GM19463 (cell line): Measurements from ENCODE around the gene MACF1.

Experiments used
- ATAC-seq: cut with Tn5 transposase; IDR thresholded peaks from one replicate; pipeline ENCODE4 v1.9.1; 2021; ENCODE audit warnings: mild to moderate bottlenecking, moderate library complexity; ENCODE audit not compliant: unreplicated experiment

The MACF1 gene

GRCh38 chr1:39255222-39255621, 50.7 kb downstream of the MACF1 start:
- no peak for ATAC-seq

- ATAC-seq, result no peak
These were observed 53.8 kb downstream of the MACF1 start for GRCh38 chr1:39258146-39258924.

- no peak for ATAC-seq
These were observed 54.4 kb downstream of the MACF1 start for GRCh38 chr1:39258925-39259244.

- ATAC-seq, result no peak
These were observed 57.3 kb downstream of the MACF1 start for GRCh38 chr1:39261712-39262221.

- ATAC-seq, result no peak
These were observed 58.3 kb downstream of the MACF1 start for GRCh38 chr1:39262802-39263201.

GRCh38 chr1:39266269-39266668, 61.8 kb downstream of the MACF1 start:
- ATAC-seq, result no peak

GRCh38 chr1:39266792-39267191, 62.3 kb downstream of the MACF1 start:
- ATAC-seq, result no peak

- no peak for ATAC-seq
These were observed 63.7 kb downstream of the MACF1 start for GRCh38 chr1:39268112-39268581.

GRCh38 chr1:39268906-39269305, 64.4 kb downstream of the MACF1 start:
- no peak for ATAC-seq

DNA sequence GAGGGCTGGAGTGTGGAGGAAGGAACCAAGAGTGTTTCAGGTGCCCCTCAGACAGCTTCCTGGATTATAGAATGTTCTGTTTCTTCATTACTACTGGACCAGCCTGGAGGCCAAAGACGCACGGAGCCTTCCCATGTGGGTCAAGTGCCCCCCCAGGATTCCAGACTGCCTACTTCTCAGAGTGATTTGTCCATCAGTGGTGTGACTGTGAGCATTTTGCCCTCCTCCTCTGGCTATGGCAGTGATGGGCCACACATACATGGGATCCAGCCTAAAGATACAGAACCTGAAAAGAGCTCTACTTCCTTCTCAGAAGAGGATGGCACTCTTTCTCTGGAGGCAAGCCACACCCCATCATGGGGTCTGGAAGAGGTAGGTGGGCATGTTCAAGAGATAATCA, 64.9 kb downstream of the MACF1 start:
- no peak for ATAC-seq

DNA sequence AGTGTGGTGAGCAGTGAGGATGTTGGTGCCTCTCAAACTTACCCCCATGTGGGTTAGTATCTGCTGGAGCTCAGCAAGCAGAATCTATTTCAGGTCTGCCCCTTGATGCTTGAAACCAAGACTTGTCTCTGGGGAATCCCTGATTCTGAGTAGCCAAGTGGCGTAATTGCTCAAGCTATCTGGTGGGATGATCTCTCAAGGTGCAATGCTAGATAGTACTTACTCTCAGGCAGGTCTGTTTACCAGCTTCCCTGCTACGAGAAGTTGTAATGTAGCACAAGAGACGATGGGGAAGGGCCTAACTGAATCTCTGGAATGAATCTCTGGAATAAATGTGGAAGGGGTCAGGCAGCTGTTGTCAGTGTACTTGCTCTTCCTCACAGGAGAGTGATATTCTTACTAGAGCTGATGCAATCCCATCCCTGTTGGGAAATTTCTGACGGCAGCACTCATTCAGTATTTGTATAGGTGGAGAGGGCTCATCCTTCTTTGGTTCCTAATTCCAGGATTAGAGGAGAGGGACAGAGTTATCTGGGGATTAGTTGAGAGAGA, 65.4 kb downstream of the MACF1 start:
- peak; percentile 56 for ATAC-seq

DNA sequence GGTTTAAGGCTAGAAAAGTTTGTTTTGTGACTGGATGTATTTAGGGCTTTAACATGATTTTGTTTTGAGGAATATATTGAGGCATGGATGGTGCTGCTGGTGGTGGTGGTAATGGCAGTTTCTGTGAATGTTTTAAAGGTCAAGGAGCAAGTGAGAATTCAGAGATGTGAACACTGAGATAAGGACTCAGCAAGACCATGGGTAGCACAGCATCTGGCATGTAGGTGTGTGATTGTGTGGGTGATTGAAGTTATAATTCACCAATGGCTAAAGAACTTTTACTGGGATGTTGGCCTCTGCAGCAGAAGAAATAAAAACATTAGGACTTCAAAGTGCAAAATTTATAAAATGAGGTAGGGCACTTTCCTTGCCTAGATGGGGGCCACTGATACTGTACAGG, 65.9 kb downstream of the MACF1 start:
- ATAC-seq, result no peak

DNA sequence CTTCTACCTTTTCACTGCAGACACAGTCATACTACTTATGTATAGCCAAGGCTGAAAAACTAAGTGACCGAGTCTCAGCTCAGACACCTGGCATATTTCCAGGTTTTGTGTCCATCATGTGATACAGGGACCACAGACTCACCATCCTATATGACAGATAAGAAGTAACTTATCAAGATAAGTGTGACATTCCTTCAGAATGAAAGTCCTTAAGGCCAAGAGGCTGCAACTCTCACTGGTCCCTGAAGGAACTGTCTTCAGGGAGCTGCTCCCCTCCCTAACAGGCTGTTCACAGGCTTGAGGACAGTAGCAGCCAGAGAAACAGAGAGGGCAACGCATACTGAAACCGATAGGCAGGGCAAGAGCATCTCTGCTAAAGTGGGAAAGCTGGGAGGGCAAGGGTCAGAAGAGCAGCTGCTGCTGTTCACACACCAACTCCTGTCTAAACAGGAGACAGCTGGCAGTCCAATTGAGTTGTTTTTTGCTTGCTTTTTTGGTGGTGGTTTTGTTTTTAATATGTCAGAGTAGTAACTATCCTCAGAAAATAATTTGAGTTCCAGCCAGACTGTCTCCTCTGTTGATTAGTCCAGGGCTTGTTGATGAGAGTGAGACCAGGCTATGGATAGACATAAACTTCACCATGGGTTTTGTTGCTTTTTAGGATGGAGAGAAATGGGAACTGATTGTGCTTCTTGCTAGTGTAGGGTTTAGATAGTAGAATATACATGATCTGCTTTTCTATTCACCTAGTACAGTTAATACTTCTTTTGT, 67.7 kb downstream of the MACF1 start:
- ATAC-seq, result peak; percentile 83

- ATAC-seq, result no peak
These were observed 68.4 kb downstream of the MACF1 start for GRCh38 chr1:39272798-39273469.

- ATAC-seq, result no peak
These were observed 71.5 kb downstream of the MACF1 start for GRCh38 chr1:39275836-39276507.

DNA sequence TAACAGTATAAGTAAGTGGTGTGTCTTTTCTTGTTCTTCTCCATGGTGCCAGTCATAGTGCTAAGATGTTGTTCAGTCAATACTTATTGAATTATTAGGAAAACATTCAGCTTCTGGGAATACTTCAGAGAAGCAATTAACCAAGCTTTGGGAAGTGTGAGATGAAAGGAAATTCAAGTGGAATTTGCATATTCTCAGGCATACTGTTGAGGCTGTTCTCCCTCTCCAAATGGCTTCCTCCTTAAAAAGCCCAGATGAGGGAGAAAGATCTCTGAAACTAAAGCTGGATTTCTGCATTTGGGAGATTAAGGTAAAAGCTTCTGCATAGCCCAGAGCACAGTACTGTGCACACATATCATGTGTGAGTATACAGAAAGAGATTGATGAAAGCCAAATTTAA, 73.4 kb downstream of the MACF1 start:
- no peak for ATAC-seq

DNA sequence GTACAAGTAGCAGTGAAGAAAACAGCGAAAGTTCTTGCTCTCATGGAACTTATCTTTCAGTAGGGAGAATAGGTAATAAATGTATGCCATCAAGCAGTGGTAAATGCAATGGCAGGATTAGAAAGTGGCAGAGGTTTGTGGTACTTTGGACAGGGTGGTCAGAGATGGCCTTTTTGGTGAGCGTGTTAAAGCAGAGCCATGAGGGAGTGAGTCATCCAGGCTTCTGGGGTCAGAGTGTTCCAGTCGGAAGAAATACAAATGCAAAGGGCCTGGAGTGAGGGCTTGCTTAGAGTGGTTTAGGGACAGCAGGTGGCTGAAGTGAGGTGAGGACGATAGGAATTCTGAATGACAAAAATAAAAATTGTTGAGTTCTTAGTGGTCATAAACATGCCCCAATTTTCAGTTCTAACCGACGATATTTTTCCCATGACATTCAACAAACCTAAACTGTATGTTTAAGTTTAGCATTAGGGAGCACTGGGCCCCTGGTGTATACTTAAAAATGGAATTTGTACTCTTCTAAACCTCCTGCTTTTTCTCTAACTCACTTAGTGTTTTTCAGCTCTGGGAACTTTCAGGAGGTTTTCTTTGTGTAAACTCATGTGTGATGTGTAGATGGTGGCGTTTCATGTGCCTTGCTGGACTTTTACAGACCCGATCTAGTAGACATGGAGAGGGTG, 78.2 kb downstream of the MACF1 start:
- no peak for ATAC-seq

DNA sequence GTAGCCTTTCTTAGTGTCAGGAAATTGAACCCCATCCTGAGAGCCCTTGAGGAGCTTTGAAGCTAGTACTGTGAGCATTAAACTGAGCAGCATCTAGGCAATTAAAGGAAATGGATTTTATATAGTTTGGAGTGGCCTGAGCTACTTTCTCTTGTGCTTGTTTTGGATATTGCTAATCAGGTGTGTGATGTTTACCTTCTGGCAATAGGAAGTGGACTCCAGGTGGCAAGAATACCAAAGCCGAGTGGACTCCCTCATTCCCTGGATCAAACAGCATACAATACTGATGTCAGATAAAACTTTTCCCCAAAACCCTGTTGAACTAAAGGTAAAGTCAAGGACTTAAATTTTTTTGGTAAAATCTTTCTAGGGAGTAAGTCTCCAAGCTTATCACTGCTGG, 79.4 kb downstream of the MACF1 start:
- ATAC-seq, result no peak

DNA sequence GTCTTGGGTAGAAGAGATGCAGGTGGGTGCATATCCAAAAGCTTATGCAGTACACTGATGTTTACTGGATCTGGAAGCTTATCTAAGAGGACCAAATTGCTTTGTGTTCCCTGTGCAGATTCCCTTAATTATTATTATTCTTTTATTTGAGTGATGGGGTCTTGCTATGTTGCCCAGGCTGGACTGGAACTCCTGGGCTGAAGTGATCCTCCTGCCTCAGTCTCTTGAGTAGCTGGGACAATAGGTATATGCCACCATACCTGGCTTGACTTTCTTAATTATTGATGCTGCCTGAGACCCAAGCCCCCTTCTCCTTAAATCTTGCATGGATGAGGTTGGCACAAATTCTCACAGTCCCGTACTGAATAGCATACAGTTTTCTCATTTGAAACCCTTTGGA, 83.0 kb downstream of the MACF1 start:
- no peak for ATAC-seq
